ENCODE data around the gene MAPK7.
A peak's percentile ranks its signal among the peaks of the same experiment; 100 is the strongest.

The MAPK7 gene

DNA sequence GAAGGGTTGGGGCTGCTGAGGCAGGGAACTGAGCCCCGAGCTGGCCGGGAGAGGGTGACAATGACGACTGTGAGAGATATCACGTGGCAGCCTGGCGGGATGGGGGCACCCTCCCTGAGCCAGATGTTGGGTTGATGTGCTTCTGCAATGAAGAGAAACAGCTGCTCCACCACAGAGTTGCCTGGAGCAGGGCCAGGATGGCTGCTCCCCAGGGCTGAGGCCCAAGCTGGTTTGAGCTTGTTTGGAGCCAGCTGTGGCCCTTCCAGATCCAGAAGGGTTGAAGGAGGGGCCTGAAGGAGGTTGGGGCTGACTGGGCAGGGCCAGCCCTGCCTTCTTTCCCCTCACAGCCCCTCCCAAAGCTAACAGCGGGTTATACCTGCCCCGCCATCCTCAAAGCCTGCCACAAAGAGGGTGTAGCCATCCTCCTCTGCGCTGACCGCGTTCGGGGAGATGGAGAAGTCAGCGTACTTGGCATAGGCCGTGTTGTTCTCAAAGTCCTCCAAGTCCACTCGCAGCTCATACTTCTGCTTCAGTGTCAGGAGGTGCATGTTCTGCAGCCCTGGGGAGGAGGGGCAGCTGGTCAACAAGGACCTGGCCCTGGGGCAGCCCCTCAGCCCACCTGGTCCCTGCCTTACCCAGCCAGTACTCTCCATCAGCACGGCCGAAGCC, 6.6 kb downstream of the MAPK7 start:
- Histone ChIP-seq H3K27ac (ENCODE audit: low read depth, low read length) (peak overlapping the region; percentile 100), H3K9ac (ENCODE audit: low read length) (peak overlapping the region; percentile 55), H3K4me3 (ENCODE audit: low read depth in 1 of 2, low read length in 2 of 2) (peak overlapping the region in 1 of 2 donors; percentile 45)

DNA sequence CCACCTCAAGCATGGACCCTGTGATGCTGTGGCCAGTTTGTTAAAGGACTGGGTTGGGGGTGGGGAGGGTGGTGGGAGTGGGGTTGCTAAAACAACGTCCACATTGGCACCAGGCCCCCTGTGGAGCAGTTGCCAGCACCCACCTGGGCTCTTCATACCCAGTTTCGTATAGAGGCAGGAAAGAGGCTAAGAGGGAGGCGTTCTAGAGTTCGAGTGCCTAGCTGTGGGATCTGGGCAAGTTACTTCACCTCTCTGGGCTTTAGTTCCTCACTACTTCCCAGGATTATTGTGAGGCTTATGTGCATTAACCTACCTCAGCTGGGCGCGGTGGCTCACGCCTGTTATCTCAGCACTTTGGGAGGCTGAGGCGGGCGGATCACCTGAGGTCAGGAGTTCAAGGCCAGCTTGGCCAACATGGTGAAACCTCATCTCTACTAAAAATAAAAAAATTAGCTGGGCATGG, 7.3 kb downstream of the MAPK7 start:
- Histone ChIP-seq H3K27me3 (ENCODE audit: control insufficient read depth in 1 of 2, insufficient read depth in 2 of 2, low read length in 2 of 2) (no peaks in the 10 kb centered on the region), H3K36me3 (ENCODE audit: insufficient read depth, low read length) (peaks cover 31% of the 10 kb centered on the region), H3K9ac (ENCODE audit: low read length) (peak overlapping the region; percentile 55), H3K9me3 (ENCODE audit: low read length) (no peaks in the 10 kb centered on the region), H3K4me1 (ENCODE audit: insufficient read depth, low read length) (peaks cover 66% of the 10 kb centered on the region), H3K4me3 (ENCODE audit: low read depth in 1 of 2, low read length in 2 of 2) (peak overlapping the region; percentile 45 to 69), H3K27ac (ENCODE audit: low read depth, low read length) (peak overlapping the region; percentile 100)

More for the DNA sequence above, 6.6 kb downstream of the MAPK7 start:
- peaks cover 38% of the 10 kb centered on the region for H3K36me3 ChIP-seq (ENCODE audit: insufficient read depth, low read length)
- no peaks in the 10 kb centered on the region for H3K9me3 ChIP-seq (ENCODE audit: low read length)
- peaks cover 73% of the 10 kb centered on the region for H3K4me1 ChIP-seq (ENCODE audit: insufficient read depth, low read length)
- H3K27me3 ChIP-seq (ENCODE audit: control insufficient read depth in 1 of 2, insufficient read depth in 2 of 2, low read length in 2 of 2), result no peaks in the 10 kb centered on the region

DNA sequence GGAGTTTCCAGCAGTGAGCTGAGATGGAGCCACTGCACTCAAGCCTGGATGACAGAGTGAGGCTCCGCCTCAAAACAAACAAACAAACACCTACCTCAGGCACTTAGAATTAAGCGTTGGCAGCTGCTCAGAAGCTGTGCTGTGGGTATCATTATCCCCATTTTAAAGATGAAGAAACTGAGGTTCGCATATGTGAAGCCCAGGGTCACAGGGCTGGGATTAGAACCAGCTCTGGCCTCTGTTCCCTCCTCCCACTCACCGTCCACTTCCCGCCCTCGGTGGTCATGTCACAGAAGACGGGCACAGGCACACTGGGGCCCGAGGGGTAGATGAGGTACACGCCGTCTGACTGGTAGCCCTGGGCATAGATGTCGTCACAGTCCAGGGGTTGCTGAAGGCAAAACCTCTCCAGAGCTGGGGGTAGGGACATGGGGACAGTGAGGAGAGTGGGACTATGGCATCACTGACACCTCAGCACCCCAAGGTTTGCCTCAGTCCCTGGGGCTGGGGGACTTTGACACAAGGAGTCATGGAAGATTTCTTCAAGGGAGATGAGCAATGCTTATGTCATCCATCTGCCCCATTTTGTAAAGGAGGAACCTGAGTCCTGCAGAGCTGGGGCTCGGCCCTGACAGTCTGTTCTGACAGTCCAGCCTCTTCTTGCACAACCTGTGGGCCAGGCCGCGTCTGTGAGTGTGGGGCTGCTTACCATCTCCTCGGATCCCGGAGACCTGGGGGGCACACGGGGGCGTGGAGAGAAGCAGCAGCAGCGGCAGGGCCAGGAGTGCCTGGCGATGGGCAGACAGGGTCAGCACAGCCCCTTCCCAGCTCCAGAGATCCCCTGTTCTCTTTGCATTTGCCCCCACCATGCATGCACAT, 8.0 kb downstream of the MAPK7 start:
- Histone ChIP-seq H3K27me3 (ENCODE audit: control insufficient read depth in 1 of 2, insufficient read depth in 2 of 2, low read length in 2 of 2) (no peaks in the 10 kb centered on the region), H3K36me3 (ENCODE audit: insufficient read depth, low read length) (peaks cover 24% of the 10 kb centered on the region), H3K9me3 (ENCODE audit: low read length) (no peaks in the 10 kb centered on the region), H3K27ac (ENCODE audit: low read depth, low read length) (peak overlapping the region; percentile 100), H3K9ac (ENCODE audit: low read length) (peak overlapping the region; percentile 55), H3K4me3 (ENCODE audit: low read depth in 1 of 2, low read length in 2 of 2) (peak overlapping the region; percentile 60 to 69), H3K4me1 (ENCODE audit: insufficient read depth, low read length) (peaks cover 64% of the 10 kb centered on the region)

DNA sequence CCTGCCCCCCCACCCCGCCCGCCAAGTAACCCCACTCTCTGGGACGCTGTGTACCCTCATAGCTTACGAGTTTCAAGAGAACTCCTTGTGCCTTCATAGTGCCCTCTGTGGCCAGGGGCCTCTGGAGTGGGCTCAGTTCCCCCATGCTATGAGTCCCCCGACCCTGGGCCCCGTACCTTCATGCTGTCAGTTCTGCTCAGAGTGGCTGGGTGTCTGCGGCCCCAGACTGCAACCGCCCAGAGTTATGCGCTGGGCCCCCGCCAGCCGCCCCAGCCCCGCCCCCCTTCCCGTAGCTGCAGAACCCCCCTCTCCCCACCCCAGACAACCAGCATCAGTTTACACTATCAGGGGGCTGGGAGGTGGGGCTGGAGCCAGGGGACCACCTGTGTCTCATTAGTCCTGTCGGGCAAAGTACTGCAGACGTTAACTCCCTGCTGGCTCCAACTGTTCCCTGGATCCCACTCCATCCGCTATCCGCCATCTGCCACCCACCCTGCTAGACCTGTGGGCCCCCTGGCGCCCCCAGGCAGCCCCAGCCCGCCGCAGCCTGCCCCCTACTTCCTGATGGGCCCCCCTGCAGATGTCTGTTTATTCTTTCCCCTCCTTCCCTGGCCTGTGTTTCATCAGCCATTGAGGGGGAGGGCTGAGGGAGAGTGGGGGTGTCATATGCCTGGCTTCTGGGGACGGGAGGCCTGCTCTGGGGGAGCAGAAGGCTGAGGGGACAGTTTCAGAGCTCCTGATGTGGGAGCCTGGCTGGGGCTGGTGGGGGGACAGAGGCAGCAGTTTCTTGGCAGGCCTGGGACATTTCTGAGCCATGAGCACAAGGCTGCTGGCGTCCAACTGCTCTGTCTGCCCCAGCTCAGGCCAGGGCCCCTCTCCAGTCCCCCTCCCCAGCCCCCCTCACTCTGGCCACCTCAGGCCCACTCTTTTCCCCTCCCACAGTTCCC, 8.9 kb downstream of the MAPK7 start, which contains the start of gene MFAP4:
TSS of gene MFAP4 (minus strand) at position 217 of the 947 bp plus-strand sequence. CDS start at position 182, 35 bp downstream.
- Histone ChIP-seq H3K4me1 (ENCODE audit: insufficient read depth, low read length) (peaks cover 67% of the 10 kb centered on the region), H3K27ac (ENCODE audit: low read depth, low read length) (peak within 1 kb of the TSS; percentile 100), H3K4me3 (ENCODE audit: low read depth in 1 of 2, low read length in 2 of 2) (peak within 1 kb of the TSS; percentile 60 to 69), H3K9ac (ENCODE audit: low read length) (peak within 1 kb of the TSS; percentile 55), H3K27me3 (ENCODE audit: control insufficient read depth in 1 of 2, insufficient read depth in 2 of 2, low read length in 2 of 2) (no peaks in the 10 kb centered on the region), H3K36me3 (ENCODE audit: insufficient read depth, low read length) (peaks cover 17% of the 10 kb centered on the region), H3K9me3 (ENCODE audit: low read length) (no peaks in the 10 kb centered on the region)

DNA sequence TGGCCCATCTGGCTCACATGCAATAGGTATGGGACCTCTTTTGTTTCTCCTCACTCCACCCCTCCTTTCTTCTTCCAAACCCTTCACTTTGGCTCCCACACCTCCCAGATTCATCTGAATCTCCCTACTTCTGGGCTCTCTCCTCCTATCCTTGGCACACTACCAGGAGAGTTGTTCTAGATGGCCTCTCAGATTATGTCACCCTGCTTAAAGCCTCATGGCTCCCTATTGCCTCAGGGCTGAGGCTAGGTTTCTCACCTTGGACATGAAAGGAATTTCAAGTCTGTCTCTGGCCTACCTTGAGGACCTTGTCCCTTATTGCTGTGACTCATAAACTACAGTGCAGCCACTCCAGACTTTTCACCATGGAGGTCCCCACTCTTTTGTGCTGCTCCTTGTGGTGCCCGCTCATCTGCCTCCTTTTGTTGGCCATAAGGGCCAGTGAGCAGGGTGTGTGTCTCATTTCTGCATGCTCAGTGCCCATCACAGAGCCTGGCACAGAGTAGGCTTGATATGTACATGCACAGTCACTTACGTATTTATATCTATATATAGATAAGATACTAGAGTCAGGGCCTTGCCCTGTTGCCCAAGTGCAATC, 9.7 kb downstream of the MAPK7 start:
- Histone ChIP-seq H3K4me1 (ENCODE audit: insufficient read depth, low read length) (peaks cover 67% of the 10 kb centered on the region), H3K9ac (ENCODE audit: low read length) (peak overlapping the region; percentile 42), H3K4me3 (ENCODE audit: low read depth in 1 of 2, low read length in 2 of 2) (no peak overlapping the region), H3K9me3 (ENCODE audit: low read length) (no peaks in the 10 kb centered on the region), H3K36me3 (ENCODE audit: insufficient read depth, low read length) (peaks cover 11% of the 10 kb centered on the region), H3K27ac (ENCODE audit: low read depth, low read length) (peak overlapping the region; percentile 100), H3K27me3 (ENCODE audit: control insufficient read depth in 1 of 2, insufficient read depth in 2 of 2, low read length in 2 of 2) (no peaks in the 10 kb centered on the region)

DNA sequence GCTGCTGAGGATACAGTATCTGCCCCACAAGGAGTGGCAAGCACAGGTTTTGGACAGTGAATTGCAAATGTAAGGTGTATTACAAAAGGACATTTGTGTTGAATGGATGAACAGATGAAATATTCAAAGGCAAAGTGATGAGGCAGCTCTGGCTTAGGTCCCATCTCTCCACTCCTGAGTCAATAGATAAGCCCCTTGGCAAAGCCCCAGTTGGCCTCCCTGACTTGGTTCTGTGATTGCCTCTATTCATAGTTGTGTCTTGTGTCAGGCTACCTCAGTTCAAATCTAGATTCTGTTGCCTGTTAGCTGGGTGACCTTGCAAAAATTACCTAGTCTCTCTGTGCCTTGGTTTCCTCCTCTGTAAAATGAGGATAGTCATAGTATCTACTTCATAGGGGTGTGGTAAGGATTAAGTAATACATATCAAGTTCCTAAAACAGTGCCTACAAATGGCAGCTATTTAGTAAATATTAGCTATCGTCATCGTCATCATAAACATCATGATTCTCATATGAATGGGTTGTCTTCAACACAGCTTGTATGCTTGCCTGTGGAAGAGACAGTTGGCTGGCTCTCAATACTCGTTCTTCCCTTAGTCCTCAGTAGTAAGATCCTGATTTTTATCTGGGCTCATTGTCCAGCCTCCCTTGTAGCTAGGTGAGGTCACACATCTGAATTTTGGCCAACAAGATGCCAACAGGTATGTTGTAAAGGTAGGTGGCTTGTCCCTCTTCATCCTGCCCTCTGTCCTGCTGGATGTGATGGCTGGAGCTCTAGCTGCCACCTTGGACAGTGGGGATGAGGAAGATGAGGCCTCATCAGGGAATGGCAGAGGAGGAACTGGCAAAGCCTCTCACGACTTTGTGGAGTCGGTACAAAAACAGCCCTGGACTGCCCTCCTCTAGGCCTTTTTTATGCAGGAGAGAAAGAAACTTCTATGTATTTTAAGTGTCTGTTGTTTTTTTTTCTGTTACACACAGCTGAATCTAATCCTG, 10.8 kb downstream of the MAPK7 start:
- H3K36me3 ChIP-seq (ENCODE audit: insufficient read depth, low read length), result peaks cover 4% of the 10 kb centered on the region
- no peaks in the 10 kb centered on the region for H3K27me3 ChIP-seq (ENCODE audit: control insufficient read depth in 1 of 2, insufficient read depth in 2 of 2, low read length in 2 of 2)
- H3K4me1 ChIP-seq (ENCODE audit: insufficient read depth, low read length), result peaks cover 59% of the 10 kb centered on the region
- H3K9ac ChIP-seq (ENCODE audit: low read length), result no peak overlapping the region
- peak overlapping the region; percentile 100 for H3K27ac ChIP-seq (ENCODE audit: low read depth, low read length)
- H3K9me3 ChIP-seq (ENCODE audit: low read length), result no peaks in the 10 kb centered on the region
- H3K4me3 ChIP-seq (ENCODE audit: low read depth in 1 of 2, low read length in 2 of 2), result no peak overlapping the region

DNA sequence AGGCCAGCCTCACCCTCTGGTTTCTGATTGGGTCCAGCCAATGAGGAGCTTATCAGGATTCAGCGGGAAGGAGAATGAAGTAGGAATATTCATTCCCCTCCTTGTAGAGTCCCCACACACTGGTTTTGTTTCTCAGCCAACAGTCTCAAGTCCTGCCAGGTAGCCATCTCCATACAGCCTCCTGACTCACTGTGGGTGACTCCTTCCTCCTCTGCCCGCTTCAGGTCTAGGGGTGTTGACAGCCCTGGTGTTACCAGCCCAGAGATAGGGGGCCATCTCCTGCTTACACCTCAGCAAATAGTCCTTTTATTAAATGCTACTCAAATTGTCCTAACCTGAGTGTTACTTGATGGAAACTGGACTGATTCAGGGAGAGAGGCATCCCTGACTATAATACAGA, 12.7 kb downstream of the MAPK7 start:
- peaks cover 42% of the 10 kb centered on the region for H3K4me1 ChIP-seq (ENCODE audit: insufficient read depth, low read length)
- H3K4me3 ChIP-seq (ENCODE audit: low read depth in 1 of 2, low read length in 2 of 2), result no peak overlapping the region
- no peaks in the 10 kb centered on the region for H3K9me3 ChIP-seq (ENCODE audit: low read length)
- no peaks in the 10 kb centered on the region for H3K27me3 ChIP-seq (ENCODE audit: control insufficient read depth in 1 of 2, insufficient read depth in 2 of 2, low read length in 2 of 2)
- H3K36me3 ChIP-seq (ENCODE audit: insufficient read depth, low read length), result no peaks in the 10 kb centered on the region
- no peak overlapping the region for H3K9ac ChIP-seq (ENCODE audit: low read length)
- no peak overlapping the region for H3K27ac ChIP-seq (ENCODE audit: low read depth, low read length)

DNA sequence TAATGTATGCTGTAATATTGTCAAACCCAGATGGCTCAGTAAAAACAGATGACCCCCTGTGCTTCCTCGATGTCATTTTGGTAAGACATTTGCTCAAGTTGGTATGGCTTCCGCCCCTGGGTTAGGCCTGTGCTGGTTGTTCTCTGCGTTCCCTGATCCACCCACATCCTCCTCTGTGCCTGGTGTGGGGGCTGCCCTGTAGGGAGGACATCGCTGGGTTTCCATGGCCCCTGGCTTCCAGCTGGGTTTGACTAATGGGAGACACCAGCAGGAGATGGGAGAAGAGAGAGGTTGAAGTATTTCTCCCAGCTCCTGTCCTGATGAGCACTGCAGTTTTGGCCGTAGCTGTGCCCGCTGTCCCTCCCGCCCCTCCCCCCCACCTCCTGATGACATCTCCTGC, 13.1 kb downstream of the MAPK7 start:
- H3K27me3 ChIP-seq (ENCODE audit: control insufficient read depth in 1 of 2, insufficient read depth in 2 of 2, low read length in 2 of 2), result no peaks in the 10 kb centered on the region
- peaks cover 37% of the 10 kb centered on the region for H3K4me1 ChIP-seq (ENCODE audit: insufficient read depth, low read length)
- H3K36me3 ChIP-seq (ENCODE audit: insufficient read depth, low read length), result no peaks in the 10 kb centered on the region
- H3K9me3 ChIP-seq (ENCODE audit: low read length), result no peaks in the 10 kb centered on the region
- no peak overlapping the region for H3K4me3 ChIP-seq (ENCODE audit: low read depth in 1 of 2, low read length in 2 of 2)
- no peak overlapping the region for H3K27ac ChIP-seq (ENCODE audit: low read depth, low read length)
- no peak overlapping the region for H3K9ac ChIP-seq (ENCODE audit: low read length)

DNA sequence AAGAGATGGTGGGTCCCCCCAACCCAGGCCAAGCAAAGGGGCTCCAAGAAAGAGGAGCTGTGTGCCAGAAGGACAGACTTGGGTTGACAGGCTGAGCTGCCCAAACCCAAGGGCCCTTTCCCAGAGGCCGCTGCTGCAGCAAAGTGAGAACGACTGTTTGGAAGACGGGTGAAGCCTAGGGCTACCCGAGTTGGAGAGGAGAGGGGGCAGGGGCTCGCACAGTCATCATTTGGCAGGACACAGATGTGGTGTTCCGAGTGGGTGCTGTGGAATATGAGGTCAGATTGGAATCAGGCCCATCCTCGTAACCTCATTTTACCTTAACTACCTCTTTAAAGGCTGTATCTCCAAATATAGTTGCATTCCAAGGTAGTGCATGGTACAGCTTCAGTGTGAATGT, 14.0 kb downstream of the MAPK7 start:
- H3K4me1 ChIP-seq (ENCODE audit: insufficient read depth, low read length), result peaks cover 33% of the 10 kb centered on the region
- H3K4me3 ChIP-seq (ENCODE audit: low read depth in 1 of 2, low read length in 2 of 2), result no peak overlapping the region
- H3K36me3 ChIP-seq (ENCODE audit: insufficient read depth, low read length), result no peaks in the 10 kb centered on the region
- peak overlapping the region; percentile 18 for H3K27ac ChIP-seq (ENCODE audit: low read depth, low read length)
- H3K9me3 ChIP-seq (ENCODE audit: low read length), result no peaks in the 10 kb centered on the region
- H3K27me3 ChIP-seq (ENCODE audit: control insufficient read depth in 1 of 2, insufficient read depth in 2 of 2, low read length in 2 of 2), result no peaks in the 10 kb centered on the region
- no peak overlapping the region for H3K9ac ChIP-seq (ENCODE audit: low read length)

DNA sequence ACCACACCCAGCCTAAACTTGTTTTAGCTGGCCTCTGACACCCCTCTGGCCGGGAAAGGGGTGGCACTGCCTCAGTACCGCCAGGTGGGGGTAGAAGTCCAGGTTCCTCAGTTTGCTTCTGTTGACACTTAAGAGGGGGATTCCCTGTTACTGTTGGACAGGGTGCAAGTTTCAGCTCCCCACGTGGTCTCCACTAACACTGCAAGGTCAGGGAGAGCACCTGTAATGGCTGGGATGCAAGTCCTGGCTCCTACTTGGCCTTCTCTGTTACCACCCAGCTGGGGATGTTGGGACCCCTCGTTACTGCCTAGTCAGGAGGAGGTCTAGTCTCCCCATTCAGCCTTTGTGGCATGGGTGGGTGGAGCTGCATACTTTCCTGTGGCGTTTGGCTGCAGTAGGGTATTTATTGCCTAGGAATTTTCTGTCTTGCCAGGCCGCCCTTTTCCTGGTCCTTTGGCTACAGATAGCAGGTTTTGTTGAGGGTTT, 19.3 kb downstream of the MAPK7 start:
- no peaks in the 10 kb centered on the region for H3K27me3 ChIP-seq (ENCODE audit: control insufficient read depth in 1 of 2, insufficient read depth in 2 of 2, low read length in 2 of 2)
- H3K4me3 ChIP-seq (ENCODE audit: low read depth in 1 of 2, low read length in 2 of 2), result no peak overlapping the region
- no peak overlapping the region for H3K9ac ChIP-seq (ENCODE audit: low read length)
- peak overlapping the region; percentile 45 for H3K27ac ChIP-seq (ENCODE audit: low read depth, low read length)
- peaks cover 32% of the 10 kb centered on the region for H3K4me1 ChIP-seq (ENCODE audit: insufficient read depth, low read length)
- no peaks in the 10 kb centered on the region for H3K36me3 ChIP-seq (ENCODE audit: insufficient read depth, low read length)
- no peaks in the 10 kb centered on the region for H3K9me3 ChIP-seq (ENCODE audit: low read length)

All from muscle layer of colon (tissue), 2 donors.